ENCODE data around the gene EHMT1. TPM values are rescaled to one million over a fixed set of nuclear protein-coding genes. Genes with fewer than 3 reads are reported as not detected.

EHMT1 gene
- total RNA-seq, 1 experiment from 2014 or later: 112 TPM

DNA sequence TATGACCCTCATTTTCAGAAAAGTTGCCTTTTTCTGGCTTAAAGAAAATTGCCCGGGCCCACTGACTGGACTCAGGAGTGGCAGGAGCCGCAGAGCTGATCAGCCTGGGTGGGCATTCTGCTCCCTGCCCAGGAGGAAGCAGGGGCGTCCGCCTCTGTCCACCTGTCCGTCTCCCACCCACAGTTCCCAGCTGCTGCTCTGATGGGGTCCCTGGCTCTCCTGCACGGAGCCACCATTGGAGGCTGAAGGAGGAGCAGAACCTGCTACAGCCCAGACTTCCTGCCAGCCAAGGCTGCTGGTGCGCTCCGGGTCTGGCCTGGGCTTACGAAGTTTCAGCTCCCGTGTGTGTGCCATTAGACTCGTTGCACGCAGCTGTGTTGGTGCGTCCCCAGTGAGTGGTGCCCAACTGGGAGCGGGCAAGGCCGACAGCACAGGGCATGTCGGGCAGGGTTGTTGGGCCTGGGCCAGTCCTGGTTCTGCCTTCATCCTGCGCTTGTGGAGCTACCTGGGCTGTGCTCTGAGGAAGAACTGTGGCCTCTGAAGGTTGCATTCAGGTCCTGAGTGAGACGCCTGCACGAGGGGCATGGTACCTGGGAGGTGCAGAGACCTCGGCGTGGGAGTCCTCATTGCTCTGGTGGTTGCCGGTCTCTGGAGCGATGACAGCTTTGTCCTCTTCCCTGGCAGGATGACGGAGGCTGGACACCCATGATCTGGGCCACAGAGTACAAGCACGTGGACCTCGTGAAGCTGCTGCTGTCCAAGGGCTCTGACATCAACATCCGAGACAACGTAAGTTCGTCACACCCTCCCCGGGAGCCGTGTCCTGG is 181.6 kb downstream of the EHMT1 start:
- H3K9me3 Mint-ChIP-seq: no peaks in the 10 kb centered on the region; a peak in 1 of 5 replicates
- Histone ChIP-seq H4K91ac (ENCODE audit: insufficient read length, low read depth, low read length) (no peak overlapping the region), H3K9me3 (ENCODE audit: control insufficient read depth, low read depth, low read length) (no peaks in the 10 kb centered on the region), H3K23ac (ENCODE audit: insufficient read length, low read depth, low read length) (no peak overlapping the region), H3K9ac (ENCODE audit: extremely low read depth, insufficient read length, low read length) (no peak overlapping the region), H2BK20ac (ENCODE audit: low read depth, low read length, poor library complexity, severe bottlenecking) (no peak overlapping the region), H2AFZ (ENCODE audit: low read length) (no peak overlapping the region), H3K56ac (ENCODE audit: insufficient read length, low read depth, low read length) (no peak overlapping the region), H3K79me1 (ENCODE audit: insufficient read depth, low read depth, low read length, poor library complexity, severe bottlenecking) (no peaks in the 10 kb centered on the region), H3K4me1 (ENCODE audit: insufficient read depth, low read length) (no peaks in the 10 kb centered on the region), H3K27ac (ENCODE audit: insufficient read length, low read depth, low read length) (no peak overlapping the region), H3T11ph (ENCODE audit: low read length) (no peak overlapping the region), H4K8ac (replicated peaks; ENCODE audit: insufficient read length, low read depth, low read length) (no peak overlapping the region), H2AK5ac (ENCODE audit: insufficient read length, low read length) (no peak overlapping the region), H2BK15ac (ENCODE audit: low read depth, low read length) (no peak overlapping the region), H3K18ac (ENCODE audit: insufficient read length, low read depth, low read length) (no peak overlapping the region), H3K79me2 (ENCODE audit: insufficient read depth, low read length) (no peaks in the 10 kb centered on the region), H2BK120ac (ENCODE audit: low read depth, low read length, poor library complexity, severe bottlenecking) (no peak overlapping the region), H4K5ac (ENCODE audit: insufficient read length, low read depth, low read length) (no peak overlapping the region), H2BK5ac (ENCODE audit: insufficient read length, low read length) (no peak overlapping the region), H3K14ac (ENCODE audit: insufficient read depth, low read length) (no peak overlapping the region), H3K27me3 (ENCODE audit: insufficient read depth, low read length) (no peaks in the 10 kb centered on the region), H3K4me2 (ENCODE audit: insufficient read depth, insufficient read length, low read length) (no peak overlapping the region), H3K23me2 (ENCODE audit: insufficient read length, low read depth, low read length, poor library complexity, severe bottlenecking) (no peaks in the 10 kb centered on the region), H2BK12ac (ENCODE audit: insufficient read length, low read depth, low read length) (no peak overlapping the region), H3K4ac (ENCODE audit: low read depth, low read length) (no peak overlapping the region), H4K20me1 (ENCODE audit: control insufficient read depth, insufficient read depth, insufficient read length) (peaks cover 2% of the 10 kb centered on the region)
- TF ChIP-seq, protein P1, sequence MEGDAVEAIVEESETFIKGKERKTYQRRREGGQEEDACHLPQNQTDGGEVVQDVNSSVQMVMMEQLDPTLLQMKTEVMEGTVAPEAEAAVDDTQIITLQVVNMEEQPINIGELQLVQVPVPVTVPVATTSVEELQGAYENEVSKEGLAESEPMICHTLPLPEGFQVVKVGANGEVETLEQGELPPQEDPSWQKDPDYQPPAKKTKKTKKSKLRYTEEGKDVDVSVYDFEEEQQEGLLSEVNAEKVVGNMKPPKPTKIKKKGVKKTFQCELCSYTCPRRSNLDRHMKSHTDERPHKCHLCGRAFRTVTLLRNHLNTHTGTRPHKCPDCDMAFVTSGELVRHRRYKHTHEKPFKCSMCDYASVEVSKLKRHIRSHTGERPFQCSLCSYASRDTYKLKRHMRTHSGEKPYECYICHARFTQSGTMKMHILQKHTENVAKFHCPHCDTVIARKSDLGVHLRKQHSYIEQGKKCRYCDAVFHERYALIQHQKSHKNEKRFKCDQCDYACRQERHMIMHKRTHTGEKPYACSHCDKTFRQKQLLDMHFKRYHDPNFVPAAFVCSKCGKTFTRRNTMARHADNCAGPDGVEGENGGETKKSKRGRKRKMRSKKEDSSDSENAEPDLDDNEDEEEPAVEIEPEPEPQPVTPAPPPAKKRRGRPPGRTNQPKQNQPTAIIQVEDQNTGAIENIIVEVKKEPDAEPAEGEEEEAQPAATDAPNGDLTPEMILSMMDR (conservative IDR thresholded peaks at IDR 0.05): no peak
- H3K36me3 Mint-ChIP-seq (ENCODE audit: insufficient read depth in 1 of 3, low read depth in 3 of 3): peaks cover 52 to 95% (median 92%) of the 10 kb centered on the region in 3 experiments
- H3K27me3 Mint-ChIP-seq (ENCODE audit: low read depth): no peaks in the 10 kb centered on the region; the same call in 1 of the 2 replicates
- no peak overlapping the region for H3K4me3 Mint-ChIP-seq
- no peak overlapping the region for H3K27ac Mint-ChIP-seq
- DNase-seq: no peak
- no peaks in the 10 kb centered on the region for H3K4me1 Mint-ChIP-seq
- WGBS (ENCODE audit: extremely low coverage, insufficient read length, low lambda C conversion rate): no CpG with 5 or more reads among the region's 31 CpGs

All from H9 (cell line).